ENCODE data around the gene IL34.

- TF ChIP-seq POLR2A (IDR thresholded peaks at IDR 0.05; ENCODE audit: low read depth, low read length) (no peak), POLR2AphosphoS5 (IDR thresholded peaks at IDR 0.05; ENCODE audit: low read depth, low read length) (no peak), TAF1 (IDR thresholded peaks at IDR 0.05; ENCODE audit: low read depth, low read length) (no peak), SPI1 (IDR thresholded peaks at IDR 0.05; ENCODE audit: low read depth, low read length) (no peak), POU2F2 (IDR thresholded peaks at IDR 0.05; ENCODE audit: low read depth, low read length) (no peak), PAX5 (IDR thresholded peaks at IDR 0.05; ENCODE audit: insufficient read depth, low read length, severe bottlenecking) (no peak)
These were observed 15.2 kb upstream of the IL34 start for GRCh38 chr16:70630960-70631745.

Data from GM12891 (cell line).